ENCODE data around the gene MYO5A. TPM values are rescaled to one million over a fixed set of nuclear protein-coding genes. Genes with fewer than 3 reads are reported as not detected.
"Not testable (repeated sequence)": the region's sequence is repeated elsewhere in the genome, so short reads cannot be mapped to it uniquely, and the experiment has no call there.

Gene MYO5A
- total RNA-seq, 1 experiment from 2014 or later = 61.1 TPM

DNA sequence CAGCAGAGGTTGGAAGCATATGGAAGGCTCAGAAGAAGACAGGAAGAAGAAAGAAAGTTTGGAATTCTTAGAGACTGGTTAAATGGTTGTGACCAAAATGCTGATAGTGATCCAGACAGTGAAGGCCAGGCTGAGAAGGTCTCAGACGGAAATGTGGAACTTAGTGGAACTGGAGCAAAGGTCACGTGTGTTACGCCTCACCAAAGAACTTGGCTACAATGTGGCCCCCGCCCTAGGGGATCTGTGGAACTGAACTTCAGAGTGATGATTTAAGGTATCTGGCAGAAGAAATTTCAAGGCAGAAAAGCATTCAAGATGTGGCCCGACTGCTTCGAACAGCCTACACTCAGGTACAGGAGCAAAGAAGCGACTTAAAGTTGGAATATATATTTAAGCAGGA is 83.1 kb downstream of the MYO5A start:
- TF ChIP-seq POLR2AphosphoS5 (IDR thresholded peaks at IDR 0.05; ENCODE audit: low read depth, low read length) (no peak), TCF7L2 (IDR thresholded peaks at IDR 0.05; ENCODE audit: low read depth, low read length) (no peak), SIN3A (IDR thresholded peaks at IDR 0.05; ENCODE audit: borderline replicate concordance, insufficient read depth, low read depth, low read length) (no peak), REST (IDR thresholded peaks at IDR 0.05; ENCODE audit: insufficient read depth in 1 of 2, low read depth in 2 of 2, low read length in 1 of 2) (no peak)
- TF ChIP-seq, protein P1, sequence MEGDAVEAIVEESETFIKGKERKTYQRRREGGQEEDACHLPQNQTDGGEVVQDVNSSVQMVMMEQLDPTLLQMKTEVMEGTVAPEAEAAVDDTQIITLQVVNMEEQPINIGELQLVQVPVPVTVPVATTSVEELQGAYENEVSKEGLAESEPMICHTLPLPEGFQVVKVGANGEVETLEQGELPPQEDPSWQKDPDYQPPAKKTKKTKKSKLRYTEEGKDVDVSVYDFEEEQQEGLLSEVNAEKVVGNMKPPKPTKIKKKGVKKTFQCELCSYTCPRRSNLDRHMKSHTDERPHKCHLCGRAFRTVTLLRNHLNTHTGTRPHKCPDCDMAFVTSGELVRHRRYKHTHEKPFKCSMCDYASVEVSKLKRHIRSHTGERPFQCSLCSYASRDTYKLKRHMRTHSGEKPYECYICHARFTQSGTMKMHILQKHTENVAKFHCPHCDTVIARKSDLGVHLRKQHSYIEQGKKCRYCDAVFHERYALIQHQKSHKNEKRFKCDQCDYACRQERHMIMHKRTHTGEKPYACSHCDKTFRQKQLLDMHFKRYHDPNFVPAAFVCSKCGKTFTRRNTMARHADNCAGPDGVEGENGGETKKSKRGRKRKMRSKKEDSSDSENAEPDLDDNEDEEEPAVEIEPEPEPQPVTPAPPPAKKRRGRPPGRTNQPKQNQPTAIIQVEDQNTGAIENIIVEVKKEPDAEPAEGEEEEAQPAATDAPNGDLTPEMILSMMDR (IDR thresholded peaks at IDR 0.05) = no peak
- no peaks in the 10 kb centered on the region for H3K36me3 ChIP-seq (ENCODE audit: control insufficient read depth, insufficient read depth, low read length)
- in situ Hi-C loops (cut with HindIII; ENCODE audit: low pct_unique_long_range_greater_than_20kb, low sequenced_read_pairs) = no loop called here
- ATAC-seq (no peak), DNase-seq (ENCODE audit: low read depth, low spot score) (no peak)
- H3K4me1 ChIP-seq (ENCODE audit: control insufficient read depth, insufficient read depth, low read length) = no peaks in the 10 kb centered on the region
- POLR2A ChIA-PET = no interaction called here
- intact Hi-C loops (cut with micrococcal nuclease; ENCODE audit: unreplicated experiment) = no loop called here
- H3K4me3 ChIP-seq (ENCODE audit: low read depth in 2 of 2, low read length in 2 of 2) = no peak overlapping the region
- BruUV-seq (replicated peaks) = no TSS peak
- H3K27me3 ChIP-seq (ENCODE audit: control insufficient read depth, insufficient read depth, low read length) = no peaks in the 10 kb centered on the region
- no peak overlapping the region for H3K27ac ChIP-seq (ENCODE audit: low read length)
- no peaks in the 10 kb centered on the region for H3K9me3 ChIP-seq (ENCODE audit: control insufficient read depth, insufficient read depth, low read depth, low read length)
- CTCF ChIA-PET = no interaction called here

- ATAC-seq; H3K27ac ChIP-seq (ENCODE audit: low read length); BruUV-seq (replicated peaks); in situ Hi-C loops (cut with HindIII; ENCODE audit: low pct_unique_long_range_greater_than_20kb, low sequenced_read_pairs); H3K36me3 ChIP-seq (ENCODE audit: control insufficient read depth, insufficient read depth, low read length); DNase-seq (ENCODE audit: low read depth, low spot score); POLR2A ChIA-PET; H3K4me3 ChIP-seq (ENCODE audit: low read depth in 2 of 2, low read length in 2 of 2); intact Hi-C loops (cut with micrococcal nuclease; ENCODE audit: unreplicated experiment); H3K27me3 ChIP-seq (ENCODE audit: control insufficient read depth, insufficient read depth, low read length); H3K9me3 ChIP-seq (ENCODE audit: control insufficient read depth, insufficient read depth, low read depth, low read length); CTCF ChIA-PET; H3K4me1 ChIP-seq (ENCODE audit: control insufficient read depth, insufficient read depth, low read length): not testable (repeated sequence)
These were observed 85.5 kb downstream of the MYO5A start for GRCh38 chr15:52443205-52443604.

DNA sequence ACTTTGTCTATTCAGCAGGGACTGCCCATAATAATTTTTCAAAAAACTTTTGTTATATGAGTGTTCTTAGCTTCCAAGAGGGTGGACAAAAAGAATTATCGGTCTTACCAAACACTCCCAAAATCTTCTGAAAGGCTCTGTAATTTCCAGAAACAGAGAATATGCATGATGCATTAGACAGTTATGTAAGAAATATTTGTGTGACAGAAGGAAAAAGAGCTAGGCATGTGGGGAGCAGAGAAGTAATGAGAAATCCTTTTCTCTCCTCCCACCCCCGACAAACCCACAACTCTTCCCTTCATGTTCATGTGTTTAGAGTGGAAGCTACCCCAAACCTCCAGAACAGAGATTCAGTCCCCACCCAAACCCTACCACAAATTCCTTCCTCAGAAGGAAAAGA is 86.8 kb downstream of the MYO5A start:
- 0 out of 2 replicates have a peak, but pooled peaks cover 7% of the 10 kb centered on the region for H3K4me1 ChIP-seq (ENCODE audit: control insufficient read depth, insufficient read depth, low read length)
- TF ChIP-seq SIN3A (IDR thresholded peaks at IDR 0.05; ENCODE audit: borderline replicate concordance, insufficient read depth, low read depth, low read length) (no peak), POLR2AphosphoS5 (IDR thresholded peaks at IDR 0.05; ENCODE audit: low read depth, low read length) (no peak), REST (IDR thresholded peaks at IDR 0.05; ENCODE audit: insufficient read depth in 1 of 2, low read depth in 2 of 2, low read length in 1 of 2) (no peak), TCF7L2 (IDR thresholded peaks at IDR 0.05; ENCODE audit: low read depth, low read length) (no peak)
- TF ChIP-seq, protein P1 (IDR thresholded peaks at IDR 0.05) = no peak
- in situ Hi-C loops (cut with HindIII; ENCODE audit: low pct_unique_long_range_greater_than_20kb, low sequenced_read_pairs) (no loop called here), intact Hi-C loops (cut with micrococcal nuclease; ENCODE audit: unreplicated experiment) (no loop called here)
- ChIA-PET POLR2A (interaction anchor here (0.7 kb wide), 1 partner anchor 26 kb away, joined by 4 read pairs; no protein-coding TSS in a partner anchor), CTCF (no interaction called here)
- no peaks in the 10 kb centered on the region for H3K27me3 ChIP-seq (ENCODE audit: control insufficient read depth, insufficient read depth, low read length)
- DNase-seq (ENCODE audit: low read depth, low spot score) = no peak
- H3K36me3 ChIP-seq (ENCODE audit: control insufficient read depth, insufficient read depth, low read length) = no peaks in the 10 kb centered on the region
- H3K4me3 ChIP-seq (ENCODE audit: low read depth in 2 of 2, low read length in 2 of 2) = no peak overlapping the region
- no peak for ATAC-seq
- no TSS peak for BruUV-seq (replicated peaks)
- no peak overlapping the region for H3K27ac ChIP-seq (ENCODE audit: low read length)
- H3K9me3 ChIP-seq (ENCODE audit: control insufficient read depth, insufficient read depth, low read depth, low read length) = no peaks in the 10 kb centered on the region
